Measurements from ENCODE around the gene CYP4Z1. TPM values are rescaled to one million over a fixed set of nuclear protein-coding genes. Genes with fewer than 3 reads are reported as not detected.
"Not testable (repeated sequence)": the region's sequence is repeated elsewhere in the genome, so short reads cannot be mapped to it uniquely, and the experiment has no call there.

Gene CYP4Z1, protein sequence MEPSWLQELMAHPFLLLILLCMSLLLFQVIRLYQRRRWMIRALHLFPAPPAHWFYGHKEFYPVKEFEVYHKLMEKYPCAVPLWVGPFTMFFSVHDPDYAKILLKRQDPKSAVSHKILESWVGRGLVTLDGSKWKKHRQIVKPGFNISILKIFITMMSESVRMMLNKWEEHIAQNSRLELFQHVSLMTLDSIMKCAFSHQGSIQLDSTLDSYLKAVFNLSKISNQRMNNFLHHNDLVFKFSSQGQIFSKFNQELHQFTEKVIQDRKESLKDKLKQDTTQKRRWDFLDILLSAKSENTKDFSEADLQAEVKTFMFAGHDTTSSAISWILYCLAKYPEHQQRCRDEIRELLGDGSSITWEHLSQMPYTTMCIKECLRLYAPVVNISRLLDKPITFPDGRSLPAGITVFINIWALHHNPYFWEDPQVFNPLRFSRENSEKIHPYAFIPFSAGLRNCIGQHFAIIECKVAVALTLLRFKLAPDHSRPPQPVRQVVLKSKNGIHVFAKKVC
- total RNA-seq (2014; rRNA removed; shearing (Covaris generic); ENCODE audit: low replicate concordance) = not detected in 2 replicates

DNA sequence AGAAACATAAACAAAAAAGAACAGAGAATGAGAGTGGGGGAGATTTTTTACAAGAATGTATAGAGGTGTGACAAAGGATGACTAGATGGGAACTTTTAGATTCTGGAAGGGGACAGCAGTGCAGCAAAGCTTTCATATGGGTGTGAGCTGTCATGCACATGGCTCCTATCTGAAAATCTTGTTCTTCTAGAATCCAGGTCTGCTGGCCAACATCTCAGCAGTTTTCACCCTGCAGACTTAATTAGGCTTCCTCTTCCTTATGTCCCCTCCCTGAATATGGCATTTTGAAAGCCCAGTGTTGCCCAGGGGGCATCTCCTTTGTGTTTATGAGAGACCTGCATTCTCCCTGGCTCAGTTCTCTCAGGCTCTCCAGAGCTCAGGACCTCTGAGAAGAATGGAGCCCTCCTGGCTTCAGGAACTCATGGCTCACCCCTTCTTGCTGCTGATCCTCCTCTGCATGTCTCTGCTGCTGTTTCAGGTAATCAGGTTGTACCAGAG, at the start of gene CYP4Z1:
TSS of gene CYP4Z1 (plus strand) at position 135 of the 498 bp plus-strand sequence. CDS start at position 395, 260 bp downstream.
- no peak for DNase-seq (ENCODE audit: low read depth)
- in situ Hi-C loops (cut with HindIII; ENCODE audit: low pct_unique_long_range_greater_than_20kb, low sequenced_read_pairs) = no loop called here

DNA sequence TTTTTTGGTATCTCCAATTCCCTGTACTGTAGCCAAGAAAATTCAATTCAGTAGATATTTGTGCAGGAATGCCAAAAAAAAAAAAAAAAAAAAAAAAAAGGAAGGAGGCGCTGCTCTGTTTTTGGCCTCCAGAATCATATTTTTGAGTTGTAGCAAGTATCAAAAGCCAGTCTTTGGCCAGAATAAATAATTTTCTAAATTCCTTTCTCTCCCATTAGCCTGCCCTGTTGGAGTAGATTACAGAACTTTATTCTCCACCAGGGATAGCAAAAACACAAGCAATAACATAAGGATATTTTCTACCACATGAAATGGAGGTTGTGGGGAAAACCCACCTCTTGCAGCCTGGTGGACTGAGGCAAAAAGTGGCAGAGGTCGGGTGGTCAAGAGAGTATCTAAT, 46.0 kb upstream of the CYP4Z1 start:
- no peak for DNase-seq (ENCODE audit: low read depth)
- in situ Hi-C loops (cut with HindIII; ENCODE audit: low pct_unique_long_range_greater_than_20kb, low sequenced_read_pairs) = no loop called here

DNA sequence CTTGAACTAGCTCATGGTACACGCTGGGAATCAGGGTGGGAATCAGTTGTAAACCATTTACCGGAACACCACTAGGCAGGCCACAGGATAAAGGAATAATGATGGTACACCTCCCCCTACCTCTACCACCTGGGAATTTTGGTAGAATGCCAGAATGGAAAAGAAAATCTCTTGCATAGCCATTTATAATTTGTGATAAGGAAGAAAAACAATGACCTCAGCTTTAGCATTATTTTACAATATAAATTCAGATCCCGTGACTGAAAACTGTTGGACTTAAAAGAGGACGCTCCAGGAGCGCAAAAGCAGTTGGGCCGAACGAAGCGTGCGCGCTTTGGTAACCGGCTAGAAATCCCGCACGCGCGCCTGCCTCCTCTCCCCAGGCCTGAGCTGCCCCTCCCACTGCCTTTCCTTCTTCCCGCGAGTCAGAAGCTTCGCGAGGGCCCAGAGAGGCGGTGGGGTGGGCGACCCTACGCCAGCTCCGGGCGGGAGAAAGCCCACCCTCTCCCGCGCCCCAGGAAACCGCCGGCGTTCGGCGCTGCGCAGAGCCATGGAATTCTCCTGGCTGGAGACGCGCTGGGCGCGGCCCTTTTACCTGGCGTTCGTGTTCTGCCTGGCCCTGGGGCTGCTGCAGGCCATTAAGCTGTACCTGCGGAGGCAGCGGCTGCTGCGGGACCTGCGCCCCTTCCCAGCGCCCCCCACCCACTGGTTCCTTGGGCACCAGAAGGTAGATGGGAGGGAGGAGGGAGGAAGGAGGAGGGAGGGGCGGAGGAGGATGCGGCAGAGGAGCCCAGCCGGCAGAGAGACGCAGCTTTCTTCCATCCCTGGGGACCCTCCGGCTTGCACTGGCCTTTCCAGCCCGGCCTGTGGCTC, 43.5 kb upstream of the CYP4Z1 start, which contains the start of gene CYP4X1:
TSS of gene CYP4X1 (plus strand) at position 402 of the 873 bp plus-strand sequence. CDS start at position 551, 149 bp downstream.
- in situ Hi-C loops (cut with HindIII; ENCODE audit: low pct_unique_long_range_greater_than_20kb, low sequenced_read_pairs) = no loop called here
- no peak for DNase-seq (ENCODE audit: low read depth)

DNA sequence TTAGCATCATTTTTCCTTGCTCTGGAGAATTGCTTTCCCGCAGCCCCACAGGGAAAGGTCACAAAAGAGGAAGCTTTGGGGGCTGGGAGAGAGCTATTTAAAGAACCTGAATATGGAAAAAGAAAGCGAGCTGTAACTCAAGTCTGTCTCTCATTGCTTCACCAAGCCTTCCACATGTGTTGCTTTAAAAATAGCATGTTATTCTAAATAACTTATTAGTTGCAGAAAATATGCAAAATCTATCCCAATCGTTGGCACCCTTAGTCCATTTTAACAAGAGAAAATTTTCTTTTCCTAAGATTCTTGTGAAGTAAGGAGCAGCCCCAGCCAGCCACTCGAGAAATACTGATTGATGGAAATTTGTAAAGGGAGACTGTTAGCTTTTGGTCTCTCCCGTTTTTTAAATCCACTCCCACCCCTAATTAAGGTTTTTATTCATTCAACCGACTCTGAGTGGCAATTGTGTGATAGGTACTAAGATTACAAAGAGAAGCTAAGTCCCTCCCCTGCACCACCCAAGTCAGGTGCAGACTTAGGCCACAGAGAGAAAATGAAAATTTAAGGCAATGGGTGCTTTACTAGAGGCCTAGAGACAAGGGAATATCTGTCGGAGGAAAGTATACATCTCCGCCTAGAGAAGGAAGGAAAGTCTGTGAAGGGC, 42.8 kb upstream of the CYP4Z1 start:
- no peak for DNase-seq (ENCODE audit: low read depth)
- in situ Hi-C loops (cut with HindIII; ENCODE audit: low pct_unique_long_range_greater_than_20kb, low sequenced_read_pairs) = no loop called here

DNA sequence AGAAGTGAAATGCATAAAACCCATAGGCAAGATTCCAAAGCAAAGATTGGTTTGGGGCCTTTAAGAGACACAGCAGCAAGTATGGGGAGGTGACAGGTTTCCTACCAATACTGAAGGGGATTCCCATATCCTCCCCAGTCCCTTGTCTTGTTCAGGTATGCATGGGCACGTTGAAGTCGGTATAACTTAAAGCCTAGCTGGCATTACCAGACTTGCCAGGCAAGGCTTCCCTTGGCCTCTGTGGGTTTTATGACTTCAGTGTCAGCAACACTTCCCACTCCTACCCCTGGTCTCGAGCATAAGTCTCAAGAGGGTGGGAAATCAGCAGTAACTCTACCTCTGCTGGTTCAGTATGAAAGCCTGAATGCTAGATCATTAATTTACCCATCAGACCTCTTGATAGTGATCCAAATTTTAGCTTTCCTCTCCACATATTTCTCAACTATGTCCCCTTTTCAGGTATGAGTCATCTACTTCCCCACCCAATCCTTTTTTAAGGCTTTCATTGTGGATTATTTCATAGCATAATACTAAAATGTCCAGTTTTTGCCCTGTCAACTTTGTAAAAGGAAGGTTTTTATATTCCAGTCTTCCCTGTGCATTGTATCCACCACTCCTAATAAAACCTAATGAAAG, 36.7 kb upstream of the CYP4Z1 start:
- DNase-seq (ENCODE audit: low read depth) = no peak
- in situ Hi-C loops (cut with HindIII; ENCODE audit: low pct_unique_long_range_greater_than_20kb, low sequenced_read_pairs) = no loop called here

DNA sequence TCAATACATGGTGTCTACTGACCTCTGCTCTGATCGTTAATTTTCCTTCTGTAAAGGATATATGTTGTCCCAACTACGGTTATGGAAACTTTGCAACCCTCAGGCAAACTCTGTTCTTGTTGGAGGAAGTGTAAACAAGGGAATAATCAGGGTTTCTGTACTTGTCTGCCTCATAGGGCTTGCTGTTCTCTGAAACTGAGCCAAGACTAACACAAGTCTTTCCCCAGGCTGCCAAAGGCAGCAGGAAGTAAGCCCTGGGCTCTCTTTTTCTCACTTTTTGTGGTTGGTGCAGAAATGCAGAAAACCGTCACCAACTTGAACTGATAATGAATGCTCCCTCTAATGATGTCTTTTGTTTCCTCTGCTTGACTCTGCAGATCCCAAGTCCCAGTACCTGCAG, 36.0 kb upstream of the CYP4Z1 start:
- DNase-seq (ENCODE audit: low read depth) = peak; percentile 1
- in situ Hi-C loops (cut with HindIII; ENCODE audit: low pct_unique_long_range_greater_than_20kb, low sequenced_read_pairs) = no loop called here

DNA sequence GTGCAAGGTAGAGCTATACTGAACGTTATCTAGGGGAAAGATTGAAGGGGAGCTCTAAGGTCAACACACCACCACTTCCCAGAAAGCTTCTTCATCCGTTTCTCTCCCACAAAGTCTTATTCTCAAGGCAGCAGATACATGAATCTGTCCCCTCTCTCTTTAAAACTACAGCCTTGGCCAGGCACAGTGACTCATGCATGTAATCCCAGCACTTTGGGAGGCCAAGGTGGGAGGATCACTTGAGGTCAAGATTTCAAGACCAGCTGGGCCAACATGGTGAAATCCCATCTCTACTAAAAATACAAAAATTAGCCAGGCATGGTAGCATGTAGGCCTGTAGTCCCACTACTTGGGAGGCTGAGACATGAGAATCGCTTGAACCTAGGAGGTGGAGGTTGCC, 35.4 kb upstream of the CYP4Z1 start:
- no peak for DNase-seq (ENCODE audit: low read depth)
- in situ Hi-C loops (cut with HindIII; ENCODE audit: low pct_unique_long_range_greater_than_20kb, low sequenced_read_pairs) = no loop called here

DNA sequence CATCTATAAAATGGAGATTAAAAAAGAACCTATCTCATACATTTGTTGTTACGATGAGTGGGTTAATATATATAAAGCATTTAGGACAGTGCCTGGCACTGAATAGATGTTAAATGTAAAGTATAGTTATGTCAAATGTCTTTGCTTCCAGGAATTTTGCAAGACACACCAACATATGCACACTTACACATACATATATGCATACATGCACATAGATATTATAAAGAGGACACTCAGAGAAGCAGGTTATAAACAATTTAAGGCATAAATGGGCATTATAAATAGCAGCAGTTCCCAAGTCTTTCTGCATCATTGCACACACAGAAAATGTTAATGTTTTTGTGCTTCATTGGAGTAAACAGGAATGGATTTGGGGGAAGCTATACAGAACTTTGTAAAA, 30.3 kb upstream of the CYP4Z1 start:
- in situ Hi-C loops (cut with HindIII; ENCODE audit: low pct_unique_long_range_greater_than_20kb, low sequenced_read_pairs) = no loop called here
- no peak for DNase-seq (ENCODE audit: low read depth)

DNA sequence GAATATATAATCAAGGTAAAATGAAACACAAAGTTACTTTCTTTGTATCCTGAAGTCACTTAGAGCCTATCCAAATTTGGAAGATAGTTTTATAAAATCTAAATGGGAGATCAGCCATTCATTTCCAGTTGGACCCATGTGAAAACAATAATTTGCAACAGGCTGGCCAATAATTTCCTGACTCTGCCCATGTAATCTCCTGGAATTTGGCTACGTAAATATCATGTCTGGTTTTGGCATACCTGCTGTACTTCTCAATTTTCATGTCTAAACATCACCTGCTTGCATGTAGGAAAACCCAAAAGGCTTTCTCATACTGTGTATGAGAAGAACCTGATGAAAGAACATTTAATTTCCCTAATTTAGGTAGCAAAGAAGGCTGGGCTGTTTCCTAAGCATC, 7.7 kb upstream of the CYP4Z1 start:
- in situ Hi-C loops (cut with HindIII; ENCODE audit: low pct_unique_long_range_greater_than_20kb, low sequenced_read_pairs) = no loop called here
- DNase-seq (ENCODE audit: low read depth) = no peak

DNA sequence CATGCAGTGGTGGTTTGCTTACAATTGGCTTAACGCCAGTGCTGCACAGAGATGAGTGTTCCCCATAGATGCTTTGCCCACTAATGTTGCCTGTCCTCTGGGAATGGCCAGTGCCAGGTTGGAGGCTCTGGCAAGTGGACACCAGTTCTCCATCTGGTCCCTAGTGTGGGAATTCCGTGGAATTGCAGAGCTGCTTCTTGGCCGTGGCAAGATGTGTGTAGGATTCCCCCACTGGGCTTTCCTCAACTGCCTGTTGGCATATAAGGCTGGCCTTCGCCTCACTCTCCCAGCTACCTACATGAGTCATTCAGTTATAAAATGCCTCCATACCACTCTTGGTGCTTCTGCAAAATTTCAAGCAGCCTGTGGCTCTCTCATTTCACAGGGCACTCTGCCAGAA, 2.0 kb downstream of the CYP4Z1 start:
- in situ Hi-C loops (cut with HindIII; ENCODE audit: low pct_unique_long_range_greater_than_20kb, low sequenced_read_pairs); DNase-seq (ENCODE audit: low read depth): not testable (repeated sequence)

DNA sequence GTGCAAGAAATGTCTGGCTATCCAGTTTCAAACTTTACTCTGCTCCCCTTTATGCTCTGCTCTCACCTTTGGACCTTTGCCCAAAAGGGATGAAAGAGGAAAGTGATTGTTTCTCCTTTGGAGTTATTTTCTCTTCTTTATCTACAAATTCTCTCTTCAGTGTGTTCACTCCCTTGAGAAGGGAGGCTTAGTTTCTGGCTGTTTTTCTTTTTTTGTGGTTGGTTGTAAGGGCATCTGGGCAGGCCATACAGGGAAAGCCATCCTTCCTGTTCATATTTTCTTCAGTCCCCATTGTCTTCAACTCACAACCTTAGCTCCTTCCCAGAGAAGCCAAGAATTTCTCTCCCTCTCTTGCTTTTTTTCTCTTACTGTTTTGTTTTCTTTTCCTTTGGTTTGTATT, 2.5 kb downstream of the CYP4Z1 start:
- in situ Hi-C loops (cut with HindIII; ENCODE audit: low pct_unique_long_range_greater_than_20kb, low sequenced_read_pairs); DNase-seq (ENCODE audit: low read depth): not testable (repeated sequence)

DNA sequence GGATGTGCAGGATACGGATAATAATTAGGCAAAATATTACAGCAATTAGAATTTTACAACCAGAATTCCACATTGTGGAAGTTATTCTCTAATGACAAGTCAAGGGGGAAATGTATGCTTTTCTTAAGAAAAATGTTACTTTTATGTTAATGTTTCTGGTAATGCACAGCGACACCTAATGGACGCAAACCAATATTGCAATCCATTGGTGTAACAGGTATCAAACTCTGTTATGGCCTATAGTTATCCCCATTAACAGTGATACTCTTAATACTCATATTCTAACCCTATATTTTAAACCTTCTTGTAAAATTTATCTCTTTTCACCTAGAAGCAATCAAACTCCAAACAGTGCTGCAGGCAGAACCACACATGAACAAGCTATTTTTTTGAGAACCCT, 22.3 kb downstream of the CYP4Z1 start:
- in situ Hi-C loops (cut with HindIII; ENCODE audit: low pct_unique_long_range_greater_than_20kb, low sequenced_read_pairs); DNase-seq (ENCODE audit: low read depth): not testable (repeated sequence)

DNA sequence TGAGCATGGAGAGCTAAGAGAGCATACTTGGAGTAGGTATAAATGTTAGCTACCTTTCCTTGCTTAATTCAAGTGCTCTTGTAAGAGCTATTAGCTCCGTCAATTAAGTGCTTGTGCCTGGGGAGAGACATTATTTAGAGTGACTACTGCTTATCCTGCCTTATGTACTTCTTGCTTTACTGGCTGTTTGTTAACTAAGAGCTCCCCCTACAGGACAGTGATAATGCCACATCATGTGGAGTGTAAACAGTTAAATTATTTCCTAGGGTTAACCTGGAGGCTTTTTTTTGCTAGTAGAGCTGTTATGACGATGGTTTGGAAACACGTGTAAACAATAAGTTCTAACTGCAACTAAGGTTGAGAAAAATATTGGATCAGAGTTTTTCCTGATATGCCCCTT, 24.4 kb downstream of the CYP4Z1 start:
- in situ Hi-C loops (cut with HindIII; ENCODE audit: low pct_unique_long_range_greater_than_20kb, low sequenced_read_pairs); DNase-seq (ENCODE audit: low read depth): not testable (repeated sequence)

DNA sequence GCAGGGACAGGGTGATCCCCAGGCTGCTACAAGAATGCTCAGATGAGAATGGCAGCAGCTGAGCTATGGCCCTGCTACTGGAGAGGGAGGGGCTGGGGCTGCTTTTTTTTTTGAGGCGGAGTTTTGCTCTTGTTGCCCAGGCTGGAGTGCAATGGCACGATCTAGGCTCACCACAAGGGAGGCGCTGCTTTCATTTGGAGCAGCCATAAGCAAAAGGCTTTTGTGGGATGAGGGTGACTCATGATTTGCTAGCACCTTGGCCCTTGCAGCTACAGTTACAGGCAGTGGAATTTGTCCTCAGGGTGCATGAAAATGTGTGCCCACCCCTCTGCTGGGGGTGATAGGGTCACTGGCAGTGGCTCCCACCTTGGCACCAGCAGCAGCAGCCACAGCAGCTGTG, 37.8 kb downstream of the CYP4Z1 start:
- in situ Hi-C loops (cut with HindIII; ENCODE audit: low pct_unique_long_range_greater_than_20kb, low sequenced_read_pairs) = no loop called here
- no peak for DNase-seq (ENCODE audit: low read depth)

DNA sequence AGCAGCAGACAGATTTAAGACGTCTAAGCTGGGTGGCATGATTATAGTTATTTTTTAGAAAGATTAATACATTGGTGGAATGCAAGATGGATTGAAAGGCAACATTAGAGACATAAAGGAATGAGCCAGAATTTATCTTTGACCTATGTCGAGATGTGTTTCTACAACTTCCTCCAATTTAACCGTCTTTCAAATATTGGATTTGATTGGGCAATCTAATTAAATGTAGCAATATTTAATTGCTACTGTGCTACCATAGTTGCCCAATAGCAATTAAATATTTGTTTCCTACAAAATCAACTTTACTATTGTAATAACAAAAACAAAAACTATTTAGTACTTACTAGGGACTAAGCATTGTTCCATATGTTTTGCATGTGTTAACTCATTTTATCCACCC, 39.8 kb downstream of the CYP4Z1 start:
- in situ Hi-C loops (cut with HindIII; ENCODE audit: low pct_unique_long_range_greater_than_20kb, low sequenced_read_pairs) = no loop called here
- DNase-seq (ENCODE audit: low read depth) = no peak

DNA sequence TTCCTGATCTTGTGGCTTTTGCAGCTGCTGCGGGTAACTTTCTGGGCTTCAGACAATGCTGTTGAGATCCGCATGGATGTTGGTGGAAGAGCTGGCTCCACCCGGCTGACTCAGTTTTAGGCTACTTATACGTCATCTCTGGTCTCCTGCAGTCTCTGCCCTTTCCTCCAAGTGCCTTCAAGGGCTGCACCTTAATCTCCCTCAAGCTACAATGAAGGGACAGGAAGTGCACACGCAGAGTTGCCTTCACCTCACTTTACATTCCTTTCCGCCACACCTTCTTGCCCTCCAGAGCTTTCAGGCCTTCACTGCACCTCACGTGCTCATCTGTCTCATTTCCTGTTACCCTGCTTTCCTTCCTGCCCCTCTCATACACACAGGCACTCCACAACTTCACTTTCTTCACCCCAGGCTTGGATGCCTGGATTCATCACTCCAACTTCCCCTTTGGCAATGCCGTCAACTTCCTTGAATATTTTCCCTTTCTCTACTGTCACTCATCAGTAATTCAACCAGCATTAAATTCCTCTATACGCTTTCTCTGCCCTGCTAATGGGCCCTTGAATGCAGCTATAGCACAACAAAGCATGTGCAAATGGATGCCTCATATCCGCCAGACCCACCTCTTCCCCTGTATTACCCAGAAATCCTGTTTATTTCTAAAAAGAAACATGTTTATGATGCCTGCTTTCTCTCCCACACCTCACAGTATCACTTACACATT, 41.0 kb downstream of the CYP4Z1 start:
- DNase-seq (ENCODE audit: low read depth); in situ Hi-C loops (cut with HindIII; ENCODE audit: low pct_unique_long_range_greater_than_20kb, low sequenced_read_pairs): not testable (repeated sequence)

DNA sequence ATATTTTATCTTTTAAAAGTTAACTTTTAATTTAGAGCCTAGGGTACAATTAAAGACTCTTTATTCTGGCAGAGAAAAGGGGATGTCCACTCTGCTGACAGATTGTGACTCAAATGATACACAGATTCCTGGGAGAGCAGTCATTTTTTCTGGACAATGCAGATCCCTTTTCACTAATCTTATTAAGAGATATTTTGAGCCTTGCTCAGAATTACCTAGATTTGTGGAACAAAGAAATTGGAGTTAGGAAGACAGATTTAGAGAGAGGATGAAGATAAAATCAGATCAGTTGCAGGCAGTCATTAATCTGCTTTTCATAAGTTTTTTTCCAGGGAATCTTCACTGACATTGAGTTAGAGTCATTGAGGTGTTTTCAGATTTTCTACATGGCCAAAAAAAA, 42.5 kb downstream of the CYP4Z1 start:
- in situ Hi-C loops (cut with HindIII; ENCODE audit: low pct_unique_long_range_greater_than_20kb, low sequenced_read_pairs); DNase-seq (ENCODE audit: low read depth): not testable (repeated sequence)
